Neural progenitor cell (in vitro differentiated cells): Measurements from ENCODE around the gene KRT33B.

ENCODE experiments used
- EZH2 ChIP-seq: fragments of 200-600 bp; sonication (generic); IDR thresholded peaks from 2 replicates; pipeline ENCODE4 v1.6.1; 2017; ENCODE audit warnings: antibody characterized with exemption, mild to moderate bottlenecking, moderate library complexity
- TF ChIP-seq, protein P1 (sequence below): fragments of 200-600 bp; sonication (generic); IDR thresholded peaks from 2 replicates; pipeline ENCODE4 v1.5.1; 2017; ENCODE audit warnings: antibody characterized with exemption, mild to moderate bottlenecking

DNA sequence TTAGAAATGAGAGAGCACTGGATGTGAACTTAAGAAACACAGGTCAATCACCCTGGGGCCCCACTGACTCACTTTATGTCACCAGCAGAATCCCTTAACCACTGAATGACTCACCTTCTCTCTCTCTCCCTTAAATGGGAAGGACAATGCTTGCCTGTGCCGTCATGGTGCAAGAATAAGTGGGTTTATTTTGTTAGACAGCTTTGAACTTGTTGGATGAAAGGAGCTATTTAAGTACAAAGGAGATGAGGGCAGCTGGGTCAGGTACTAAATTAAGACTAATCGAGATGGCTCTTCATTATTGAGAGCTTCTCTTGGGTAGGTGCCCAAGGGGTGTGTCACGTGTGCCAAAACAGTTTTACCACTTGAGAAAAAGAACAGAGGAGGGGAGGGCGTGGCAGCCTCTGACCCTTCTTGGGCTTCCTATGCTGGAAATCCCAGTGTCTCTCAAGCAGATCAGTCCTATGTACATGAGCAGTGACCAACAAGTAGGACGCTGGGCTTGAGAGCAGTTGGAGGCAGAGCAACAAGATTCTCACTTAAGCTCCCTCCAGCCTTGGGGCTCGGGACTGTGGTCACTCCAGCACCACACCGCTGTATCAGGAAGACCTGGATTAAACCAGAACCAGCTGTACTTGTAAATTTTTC is 34.5 kb upstream of the KRT33B start:
- TF ChIP-seq, protein P1, sequence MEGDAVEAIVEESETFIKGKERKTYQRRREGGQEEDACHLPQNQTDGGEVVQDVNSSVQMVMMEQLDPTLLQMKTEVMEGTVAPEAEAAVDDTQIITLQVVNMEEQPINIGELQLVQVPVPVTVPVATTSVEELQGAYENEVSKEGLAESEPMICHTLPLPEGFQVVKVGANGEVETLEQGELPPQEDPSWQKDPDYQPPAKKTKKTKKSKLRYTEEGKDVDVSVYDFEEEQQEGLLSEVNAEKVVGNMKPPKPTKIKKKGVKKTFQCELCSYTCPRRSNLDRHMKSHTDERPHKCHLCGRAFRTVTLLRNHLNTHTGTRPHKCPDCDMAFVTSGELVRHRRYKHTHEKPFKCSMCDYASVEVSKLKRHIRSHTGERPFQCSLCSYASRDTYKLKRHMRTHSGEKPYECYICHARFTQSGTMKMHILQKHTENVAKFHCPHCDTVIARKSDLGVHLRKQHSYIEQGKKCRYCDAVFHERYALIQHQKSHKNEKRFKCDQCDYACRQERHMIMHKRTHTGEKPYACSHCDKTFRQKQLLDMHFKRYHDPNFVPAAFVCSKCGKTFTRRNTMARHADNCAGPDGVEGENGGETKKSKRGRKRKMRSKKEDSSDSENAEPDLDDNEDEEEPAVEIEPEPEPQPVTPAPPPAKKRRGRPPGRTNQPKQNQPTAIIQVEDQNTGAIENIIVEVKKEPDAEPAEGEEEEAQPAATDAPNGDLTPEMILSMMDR = no peak
- no peak for TF ChIP-seq EZH2
